ENCODE results near the gene H1-8.
"Not testable (repeated sequence)": the region's sequence is repeated elsewhere in the genome, so short reads cannot be mapped to it uniquely, and the experiment has no call there.

H1-8 gene

GRCh38 chr3:129515108-129515820 is 27.7 kb upstream of the H1-8 start:
- FAIRE-seq: not testable (repeated sequence)

GRCh38 chr3:129515821-129516432 is 27.0 kb upstream of the H1-8 start:
- not testable (repeated sequence) for FAIRE-seq

GRCh38 chr3:129517516-129517915 is 25.5 kb upstream of the H1-8 start:
- no peak for FAIRE-seq

GRCh38 chr3:129518038-129518561 is 24.9 kb upstream of the H1-8 start:
- FAIRE-seq: no peak

- FAIRE-seq: no peak
Observed at GRCh38 chr3:129518581-129518980, 24.4 kb upstream of the H1-8 start.

- FAIRE-seq: no peak
Observed at GRCh38 chr3:129519449-129519848, 23.5 kb upstream of the H1-8 start.

GRCh38 chr3:129519896-129520715 is 22.9 kb upstream of the H1-8 start:
- FAIRE-seq: no peak

- FAIRE-seq: no peak
Observed at GRCh38 chr3:129520960-129521359, 22.0 kb upstream of the H1-8 start.

- no peak for FAIRE-seq
Observed at GRCh38 chr3:129521611-129522010, 21.4 kb upstream of the H1-8 start.

- no peak for FAIRE-seq
Observed at GRCh38 chr3:129522953-129523352, 20.0 kb upstream of the H1-8 start.

- FAIRE-seq: no peak
Observed at GRCh38 chr3:129524081-129524480, 18.9 kb upstream of the H1-8 start.

- no peak for FAIRE-seq
Observed at GRCh38 chr3:129525341-129525968, 17.5 kb upstream of the H1-8 start.

GRCh38 chr3:129526121-129526900 is 16.7 kb upstream of the H1-8 start:
- FAIRE-seq: no peak

- FAIRE-seq: no peak
Observed at GRCh38 chr3:129527262-129527661, 15.7 kb upstream of the H1-8 start.

- FAIRE-seq: no peak
Observed at GRCh38 chr3:129528589-129529100, 14.3 kb upstream of the H1-8 start, which contains the start of gene RHO. Gene RHO (plus strand): TSS chr3:129528639. CDS start chr3:129528734, 95 bp downstream.

GRCh38 chr3:129529436-129530210 is 13.4 kb upstream of the H1-8 start:
- FAIRE-seq: no peak

GRCh38 chr3:129530251-129530791 is 12.7 kb upstream of the H1-8 start:
- no peak for FAIRE-seq

- no peak for FAIRE-seq
Observed at GRCh38 chr3:129530821-129531220, 12.2 kb upstream of the H1-8 start.

GRCh38 chr3:129531699-129532098 is 11.3 kb upstream of the H1-8 start:
- FAIRE-seq: no peak

GRCh38 chr3:129532261-129532660 is 10.7 kb upstream of the H1-8 start:
- no peak for FAIRE-seq

GRCh38 chr3:129533406-129533805 is 9.6 kb upstream of the H1-8 start:
- FAIRE-seq: no peak
